Naive thymus-derived CD8-positive, alpha-beta T cell (primary cell): Measurements from ENCODE around the gene ABO. TPM values are rescaled to one million over a fixed set of nuclear protein-coding genes. Genes with fewer than 3 reads are reported as not detected.
"Not testable (repeated sequence)": the region's sequence is repeated elsewhere in the genome, so short reads cannot be mapped to it uniquely, and the experiment has no call there.

Experiments used
- ATAC-seq, 2 donors: fragments of 150-1000 bp; cut with Tn5 transposase in 1 of 2; sonication (Bioruptor Pico), chemical (Tn5 transposase) in 1 of 2; 1 replicate in 1 of 2; 2 replicates in 1 of 2; pipeline ENCODE4 v1.10.0; 2021; ENCODE audit warnings: mild to moderate bottlenecking in 2 of 2, moderate library complexity in 2 of 2
- POLR2A ChIA-PET: fragments of 350-600 bp; sonication (Branson Sonifier 250); formaldehyde crosslinking; loops from one replicate; lab custom pipeline; 2021; ENCODE audit warnings: antibody characterized with exemption; lab: Charles Lee
- DNase-seq, 10 donors: peaks; one replicate each; pipeline versions ENCODE4 v3.0.0 to v3.0.0-alpha.2; 2020 to 2022
- H3K27ac Mint-ChIP-seq, 10 donors: one replicate each; pipeline ENCODE4 v1.8.0; 2020 to 2022; ENCODE audit warnings: mild to moderate bottlenecking in 10 of 10, mixed read lengths in 10 of 10, moderate library complexity in 4 of 10, inconsistent platforms in 1 of 10
- H3K27me3 Mint-ChIP-seq, 5 donors: one replicate each; pipeline ENCODE4 v1.8.0; 2021 to 2022; ENCODE audit warnings: mixed read lengths in 5 of 5
- H3K36me3 Mint-ChIP-seq, 3 donors: one replicate each; pipeline ENCODE4 v1.8.0; 2020 to 2022; ENCODE audit warnings: mixed read lengths in 3 of 3, mild to moderate bottlenecking in 2 of 3, inconsistent platforms in 1 of 3
- H3K4me1 Mint-ChIP-seq, 4 donors: one replicate each; pipeline ENCODE4 v1.8.0; 2021 to 2022; ENCODE audit warnings: mixed read lengths in 4 of 4
- H3K4me3 Mint-ChIP-seq, 10 donors: one replicate each; pipeline ENCODE4 v1.8.0; 2020 to 2022; ENCODE audit warnings: mild to moderate bottlenecking in 10 of 10, mixed read lengths in 10 of 10, moderate library complexity in 6 of 10, inconsistent platforms in 1 of 10
- H3K9me3 Mint-ChIP-seq, 9 donors: one replicate each; pipeline ENCODE4 v1.8.0; 2020 to 2022; ENCODE audit warnings: mixed read lengths in 9 of 9, mild to moderate bottlenecking in 3 of 9, inconsistent platforms in 1 of 9, moderate library complexity in 1 of 9
- polyA plus RNA-seq, 3 donors: library from polyadenylated mRNA; unstranded; fragments of 300-500 nt; fragmentation: Illumina TruSeq; gene quantifications; one replicate each; pipeline ENCODE4 v1.2.3, GENCODE V29; 2021
- total RNA-seq, 8 experiments: library from RNA in 2 of 8; stranded (reverse) in 2 of 8; gene quantifications; one replicate each; pipeline ENCODE4 v1.2.3 and lab custom pipeline; 2021 to 2026

Gene ABO
- total and polyA plus RNA-seq, 5 experiments from 2014 or later, result not detected

- Mint-ChIP-seq H3K36me3 (no peaks in the 10 kb centered on the region), H3K27me3 (peaks cover 3 to 13% (median 9%) of the 10 kb centered on the region in 5 donors), H3K9me3 (no peaks in the 10 kb centered on the region), H3K4me1 (no peaks in the 10 kb centered on the region), H3K4me3 (no peak overlapping the region), H3K27ac (no peak overlapping the region)
- POLR2A ChIA-PET, result no interaction called here
- ATAC-seq (no peak), DNase-seq (no peak)
These were observed 18.3 kb downstream of the ABO start for GRCh38 chr9:133256686-133257091.

- no peak overlapping the region for H3K4me3 Mint-ChIP-seq
- ATAC-seq, result no peak
- DNase-seq, result no peak
- H3K4me1 Mint-ChIP-seq, result peaks cover 0 to 2% (median 0%) of the 10 kb centered on the region in 4 donors
- H3K27me3 Mint-ChIP-seq, result peaks cover 3 to 13% (median 9%) of the 10 kb centered on the region in 5 donors
- H3K9me3 Mint-ChIP-seq, result no peaks in the 10 kb centered on the region
- H3K36me3 Mint-ChIP-seq, result no peaks in the 10 kb centered on the region
- POLR2A ChIA-PET, result no interaction called here
- no peak overlapping the region for H3K27ac Mint-ChIP-seq
These were observed 18.9 kb downstream of the ABO start for GRCh38 chr9:133256136-133256461.

GRCh38 chr9:133255371-133256135, 19.4 kb downstream of the ABO start:
- Mint-ChIP-seq H3K4me1 (peaks cover 0 to 2% (median 0%) of the 10 kb centered on the region in 4 donors), H3K4me3 (no peak overlapping the region), H3K9me3 (no peaks in the 10 kb centered on the region), H3K27ac (no peak overlapping the region), H3K27me3 (peaks cover 2 to 7% (median 5%) of the 10 kb centered on the region in 5 donors), H3K36me3 (no peaks in the 10 kb centered on the region)
- POLR2A ChIA-PET, result no interaction called here
- ATAC-seq (no peak), DNase-seq (no peak)

GRCh38 chr9:133254471-133254870, 20.5 kb downstream of the ABO start:
- DNase-seq, result no peak
- Mint-ChIP-seq H3K27ac (no peak overlapping the region), H3K4me1 (peaks cover 0 to 2% (median 0%) of the 10 kb centered on the region in 4 donors), H3K36me3 (no peaks in the 10 kb centered on the region), H3K9me3 (no peaks in the 10 kb centered on the region), H3K4me3 (no peak overlapping the region), H3K27me3 (peaks cover 0 to 7% (median 5%) of the 10 kb centered on the region in 5 donors)
- no peak for ATAC-seq
- POLR2A ChIA-PET, result no interaction called here

GRCh38 chr9:133253268-133253667, 21.7 kb downstream of the ABO start:
- no peak overlapping the region for H3K27ac Mint-ChIP-seq
- DNase-seq (no peak), ATAC-seq (no peak)
- H3K9me3 Mint-ChIP-seq, result no peaks in the 10 kb centered on the region
- H3K4me1 Mint-ChIP-seq, result peaks cover 0 to 2% (median 0%) of the 10 kb centered on the region in 4 donors
- peaks cover 0 to 7% (median 6%) of the 10 kb centered on the region in 5 donors for H3K27me3 Mint-ChIP-seq
- POLR2A ChIA-PET, result no interaction called here
- H3K36me3 Mint-ChIP-seq, result no peaks in the 10 kb centered on the region
- no peak overlapping the region for H3K4me3 Mint-ChIP-seq

GRCh38 chr9:133252301-133253020, 22.5 kb downstream of the ABO start:
- Mint-ChIP-seq H3K27me3 (peaks cover 0 to 7% (median 6%) of the 10 kb centered on the region in 5 donors), H3K9me3 (no peaks in the 10 kb centered on the region), H3K36me3 (no peaks in the 10 kb centered on the region), H3K4me1 (peaks cover 0 to 2% (median 0%) of the 10 kb centered on the region in 4 donors), H3K27ac (peak overlapping the region in 1 of 10 donors; percentile 33), H3K4me3 (no peak overlapping the region)
- ATAC-seq, result no peak
- POLR2A ChIA-PET, result no interaction called here
- DNase-seq, result no peak

- H3K27ac Mint-ChIP-seq, result no peak overlapping the region
- POLR2A ChIA-PET, result no interaction called here
- peaks cover 0 to 2% (median 0%) of the 10 kb centered on the region in 4 donors for H3K4me1 Mint-ChIP-seq
- H3K4me3 Mint-ChIP-seq, result no peak overlapping the region
- DNase-seq (no peak), ATAC-seq (no peak)
- no peaks in the 10 kb centered on the region for H3K36me3 Mint-ChIP-seq
- peaks cover 0 to 13% (median 6%) of the 10 kb centered on the region in 5 donors for H3K27me3 Mint-ChIP-seq
- no peaks in the 10 kb centered on the region for H3K9me3 Mint-ChIP-seq
These were observed 23.2 kb downstream of the ABO start for GRCh38 chr9:133251773-133252172.

GRCh38 chr9:133251221-133251620, 23.8 kb downstream of the ABO start:
- H3K9me3 Mint-ChIP-seq, H3K36me3 Mint-ChIP-seq, ATAC-seq, H3K27ac Mint-ChIP-seq, H3K4me1 Mint-ChIP-seq, DNase-seq, H3K4me3 Mint-ChIP-seq, POLR2A ChIA-PET: not testable (repeated sequence)
- peaks cover 0 to 16% (median 6%) of the 10 kb centered on the region in 5 donors for H3K27me3 Mint-ChIP-seq

GRCh38 chr9:133250741-133251170, 24.2 kb downstream of the ABO start:
- DNase-seq (no peak), ATAC-seq (no peak)
- Mint-ChIP-seq H3K9me3 (no peaks in the 10 kb centered on the region), H3K4me1 (peaks cover 0 to 2% (median 0%) of the 10 kb centered on the region in 4 donors), H3K36me3 (no peaks in the 10 kb centered on the region), H3K4me3 (no peak overlapping the region), H3K27me3 (peaks cover 0 to 18% (median 9%) of the 10 kb centered on the region in 5 donors), H3K27ac (peak overlapping the region in 2 of 10 donors; percentile 27 to 54)
- POLR2A ChIA-PET, result no interaction called here

GRCh38 chr9:133249337-133249736, 25.7 kb downstream of the ABO start:
- peak overlapping the region in 1 of 10 donors; percentile 67 for H3K27ac Mint-ChIP-seq
- DNase-seq (no peak), ATAC-seq (no peak)
- no peaks in the 10 kb centered on the region for H3K36me3 Mint-ChIP-seq
- H3K4me3 Mint-ChIP-seq, result no peak overlapping the region
- H3K9me3 Mint-ChIP-seq, result no peaks in the 10 kb centered on the region
- H3K4me1 Mint-ChIP-seq, result peaks cover 0 to 2% (median 0%) of the 10 kb centered on the region in 4 donors
- POLR2A ChIA-PET, result no interaction called here
- H3K27me3 Mint-ChIP-seq, result peaks cover 0 to 18% (median 11%) of the 10 kb centered on the region in 5 donors

GRCh38 chr9:133248726-133249295, 26.2 kb downstream of the ABO start:
- no peak overlapping the region for H3K27ac Mint-ChIP-seq
- DNase-seq, result no peak
- H3K4me1 Mint-ChIP-seq, result peaks cover 0 to 2% (median 0%) of the 10 kb centered on the region in 4 donors
- H3K27me3 Mint-ChIP-seq, result peaks cover 0 to 19% (median 11%) of the 10 kb centered on the region in 5 donors
- no peaks in the 10 kb centered on the region for H3K9me3 Mint-ChIP-seq
- no peak for ATAC-seq
- H3K36me3 Mint-ChIP-seq, result no peaks in the 10 kb centered on the region
- POLR2A ChIA-PET, result no interaction called here
- no peak overlapping the region for H3K4me3 Mint-ChIP-seq

GRCh38 chr9:133247632-133248031, 27.4 kb downstream of the ABO start:
- Mint-ChIP-seq H3K27me3 (peaks cover 0 to 20% (median 13%) of the 10 kb centered on the region in 5 donors), H3K27ac (peak overlapping the region in 1 of 10 donors; percentile 26), H3K36me3 (no peaks in the 10 kb centered on the region), H3K4me1 (peaks cover 0 to 2% (median 0%) of the 10 kb centered on the region in 4 donors), H3K4me3 (no peak overlapping the region), H3K9me3 (no peaks in the 10 kb centered on the region)
- ATAC-seq, result no peak
- no peak for DNase-seq
- POLR2A ChIA-PET, result no interaction called here

GRCh38 chr9:133246991-133247390, 28.0 kb downstream of the ABO start:
- no peak overlapping the region for H3K4me3 Mint-ChIP-seq
- peaks cover 0 to 23% (median 16%) of the 10 kb centered on the region in 5 donors for H3K27me3 Mint-ChIP-seq
- POLR2A ChIA-PET, result no interaction called here
- no peaks in the 10 kb centered on the region for H3K9me3 Mint-ChIP-seq
- DNase-seq (no peak), ATAC-seq (no peak)
- H3K36me3 Mint-ChIP-seq, result no peaks in the 10 kb centered on the region
- H3K27ac Mint-ChIP-seq, result no peak overlapping the region
- H3K4me1 Mint-ChIP-seq, result peaks cover 0 to 2% (median 0%) of the 10 kb centered on the region in 4 donors
